GM23248 (cell line): Measurements from ENCODE around the gene KATNB1.

Source experiments
- EZH2 ChIP-seq: fragments of 200-600 bp; sonication (generic); IDR thresholded peaks from 2 replicates; pipeline ENCODE4 v1.6.1; 2018; ENCODE audit warnings: antibody characterized with exemption, mild to moderate bottlenecking; ENCODE audit not compliant: insufficient read depth, poor library complexity, severe bottlenecking
- EZH2phosphoT487 ChIP-seq: fragments of 200-600 bp; sonication (generic); IDR thresholded peaks from 2 replicates; pipeline ENCODE4 v1.6.1; 2018; ENCODE audit warnings: antibody characterized with exemption, moderate library complexity, mild to moderate bottlenecking, low read depth; ENCODE audit not compliant: insufficient read depth

- no peak for TF ChIP-seq EZH2
- no peak for TF ChIP-seq EZH2phosphoT487
Measured at GRCh38 chr16:57749101-57749692, 13.6 kb downstream of the KATNB1 start.
